Uterus (tissue), 2 donors: Measurements from ENCODE around the gene CXXC4.

Experiments used
- CTCF ChIP-seq, 4 experiments: fragments of 200-600 bp in 2 of 4; fragments of 450-650 bp in 2 of 4; sonication (generic) in 2 of 4; IDR thresholded peaks; one replicate each; pipeline ENCODE4 v1.5.1; 2016 to 2019; ENCODE audit warnings: antibody characterized with exemption in 4 of 4, mild to moderate bottlenecking in 2 of 4, moderate library complexity in 1 of 4
- POLR2A ChIP-seq, 2 donors: fragments of 450-650 bp; IDR thresholded peaks; one replicate each; pipeline ENCODE4 v1.6.1; 2016; ENCODE audit warnings: antibody characterized with exemption in 2 of 2, mild to moderate bottlenecking in 1 of 2, moderate library complexity in 1 of 2

- TF ChIP-seq CTCF (IDR thresholded peaks at IDR 0.05): peak in 2 of 4 experiments; percentile 11 to 25
- no peak for TF ChIP-seq POLR2A (IDR thresholded peaks at IDR 0.05)
Measured at GRCh38 chr4:104494822-104495559, at the start of gene CXXC4.
